ENCODE results near the gene TRIM44. TPM values are rescaled to one million over a fixed set of nuclear protein-coding genes. Genes with fewer than 3 reads are reported as not detected.

Gene TRIM44
- total RNA-seq, 1 experiment from 2014 or later, result 60.7 TPM

DNA sequence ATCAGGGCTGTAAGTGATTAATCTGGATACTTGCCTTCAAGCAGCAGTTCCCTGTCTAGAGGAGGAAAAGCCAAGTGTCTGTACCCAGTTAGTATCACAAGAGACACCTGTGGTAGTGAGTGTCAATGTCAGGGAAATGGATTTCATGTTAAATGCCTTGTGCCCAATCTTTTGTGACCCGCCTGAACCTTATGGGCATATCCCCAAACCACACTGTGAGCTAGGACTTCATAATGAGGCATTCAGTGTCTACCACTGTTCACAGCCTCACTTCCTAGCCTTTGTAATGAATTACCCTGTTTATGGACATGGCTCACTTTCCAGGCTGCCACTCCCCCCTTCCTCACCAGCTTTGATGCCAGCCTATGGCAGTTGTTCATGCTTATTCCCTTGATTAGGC, 125.1 kb downstream of the TRIM44 start:
- no peak for DNase-seq (ENCODE audit: low spot score)

DNA sequence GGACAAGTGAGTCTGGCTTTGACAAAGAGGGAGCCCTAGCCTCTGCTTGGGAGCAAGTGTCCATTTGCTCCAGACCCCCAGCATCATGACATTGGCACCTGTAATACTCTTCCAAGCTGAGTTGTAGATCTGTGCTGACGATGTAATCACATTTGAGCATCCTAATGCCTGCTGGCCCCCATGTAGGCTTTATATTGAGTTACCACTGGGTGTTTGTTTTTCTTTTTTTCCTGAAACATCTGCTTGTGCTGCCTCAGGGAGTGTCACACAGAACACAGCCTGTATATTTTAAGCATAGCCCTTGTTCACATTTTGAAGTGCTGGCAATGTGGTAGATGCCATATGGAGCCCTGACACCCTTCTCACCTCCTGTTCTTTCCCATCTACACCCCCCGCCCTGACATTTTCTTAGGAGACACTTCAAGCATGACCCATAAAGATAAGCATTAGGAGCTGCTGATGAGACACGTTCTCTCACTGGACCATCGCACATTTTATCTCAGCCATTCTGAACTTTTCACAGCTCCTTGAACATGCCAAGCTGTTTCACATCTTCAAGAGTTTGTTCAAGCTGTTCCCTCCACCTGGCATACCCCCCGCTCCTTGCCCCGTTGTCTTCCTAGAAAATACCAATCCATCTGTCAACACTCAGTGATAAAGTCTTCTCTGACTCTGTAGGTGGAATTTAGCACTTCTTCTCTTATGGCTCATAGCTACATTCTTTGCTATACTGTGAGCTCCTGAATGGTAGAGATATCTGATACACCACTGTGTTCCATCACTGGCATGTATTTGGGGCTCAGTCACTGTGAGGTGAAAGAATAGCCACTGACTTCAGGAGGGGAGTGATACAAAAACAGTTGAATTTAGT, 128.7 kb downstream of the TRIM44 start:
- DNase-seq (ENCODE audit: low spot score), result no peak

DNA sequence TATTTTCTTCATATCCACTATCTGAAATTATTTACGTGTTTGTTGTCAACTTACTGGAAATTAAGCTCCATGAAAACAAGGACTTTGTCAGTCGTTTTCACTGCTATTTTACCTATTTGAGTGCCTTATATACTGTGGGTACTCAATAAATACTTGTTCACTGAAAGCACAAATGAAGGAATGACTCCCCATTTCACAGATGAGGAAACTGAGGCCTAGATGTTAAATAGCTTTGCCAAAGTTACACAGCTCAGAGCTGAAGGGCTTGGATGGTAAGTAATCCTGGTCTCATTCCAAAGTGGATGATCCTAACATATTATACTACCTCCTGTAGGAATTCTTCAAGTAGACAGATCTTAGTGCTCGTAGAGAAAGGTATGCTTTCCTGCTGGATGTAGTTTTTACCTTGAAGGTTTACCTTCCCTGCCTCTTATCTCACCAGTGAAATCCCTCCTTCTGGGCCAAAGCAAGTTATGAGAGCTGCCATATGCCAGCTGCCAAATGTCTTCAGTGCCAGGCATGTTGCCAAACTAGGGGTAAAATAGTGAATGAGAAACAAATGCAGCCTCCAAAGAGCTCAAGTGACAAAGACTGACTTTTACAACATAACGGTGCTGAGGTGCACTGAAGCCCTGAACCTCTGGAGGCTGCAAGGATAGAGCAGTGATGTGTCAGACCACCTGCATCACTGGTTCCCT, 129.7 kb downstream of the TRIM44 start:
- peak; percentile 41 for DNase-seq (ENCODE audit: low spot score)

DNA sequence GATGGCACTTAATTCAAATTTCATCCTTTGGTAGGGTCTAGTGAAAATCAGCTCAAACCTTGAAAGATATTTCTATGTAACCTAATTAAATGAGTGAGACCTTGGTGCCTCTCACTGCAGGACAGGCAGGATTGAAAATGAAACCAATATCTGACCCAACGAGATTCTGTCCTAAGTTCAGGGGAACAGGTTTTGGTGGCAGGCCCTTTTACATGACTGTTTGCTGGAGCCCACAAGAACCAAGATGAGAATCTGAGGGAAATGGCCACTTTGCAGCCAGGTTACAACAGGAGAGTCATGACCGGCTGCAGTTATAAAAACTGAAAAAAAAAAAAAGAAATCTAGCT, 130.2 kb downstream of the TRIM44 start:
- no peak for DNase-seq (ENCODE audit: low spot score)

DNA sequence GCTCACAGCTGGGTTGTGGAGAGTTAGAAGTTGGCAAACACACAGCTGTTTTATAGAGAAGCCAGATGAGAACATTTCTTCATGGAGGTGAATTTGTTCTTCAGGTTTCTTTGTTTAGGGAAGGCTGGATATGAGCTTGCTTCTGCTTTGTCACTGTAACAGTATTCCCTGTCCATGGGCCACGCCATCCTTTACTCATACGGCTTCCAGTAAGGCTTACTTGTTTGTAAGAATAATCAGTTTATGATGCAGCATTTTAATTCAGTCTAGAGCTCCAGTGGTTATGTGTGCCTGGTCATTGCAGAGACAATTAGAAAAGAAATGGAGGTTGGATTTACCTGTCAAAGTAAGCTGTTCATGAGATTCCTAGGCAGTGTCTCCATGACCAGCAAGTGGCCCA, 131.8 kb downstream of the TRIM44 start:
- no peak for DNase-seq (ENCODE audit: low spot score)

DNA sequence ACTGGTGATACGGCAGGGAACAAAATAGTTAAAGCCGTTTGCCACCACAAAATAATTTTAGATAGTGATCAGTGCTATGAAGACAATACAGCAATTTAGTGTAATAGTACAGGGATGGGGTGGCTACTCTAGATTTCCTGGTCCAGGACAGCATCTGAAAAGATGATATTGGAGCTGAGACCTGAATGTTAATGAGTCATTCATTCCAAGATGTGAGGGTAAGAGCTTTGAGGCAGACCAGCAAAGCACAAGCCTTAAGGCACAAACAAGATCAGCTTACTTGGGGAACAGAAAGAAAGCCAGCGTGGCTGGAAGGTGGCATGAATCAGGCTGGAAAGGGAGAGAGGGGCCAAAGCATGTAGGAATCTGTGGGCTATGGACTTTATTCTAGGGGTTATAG, 132.3 kb downstream of the TRIM44 start:
- peak; percentile 58 for DNase-seq (ENCODE audit: low spot score)

DNA sequence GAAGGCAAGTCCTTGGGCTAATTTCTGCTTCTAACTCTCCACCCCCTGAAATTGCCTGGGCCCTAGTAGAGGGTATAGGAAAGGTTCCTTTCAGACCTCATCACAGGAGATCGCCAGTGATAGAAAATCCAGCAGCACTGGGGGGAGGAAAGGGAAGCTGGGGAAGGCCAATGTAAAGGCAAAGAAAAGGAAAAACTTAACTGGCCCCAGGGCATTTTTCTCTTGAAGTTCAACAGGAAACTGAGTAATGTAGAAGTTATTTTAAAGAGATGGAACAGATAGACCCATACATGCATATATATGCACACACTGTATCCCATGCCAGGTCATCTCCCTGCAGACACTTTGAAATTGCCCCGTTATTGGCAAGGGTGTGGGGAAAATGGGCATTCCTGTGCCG, 134.0 kb downstream of the TRIM44 start:
- no peak for DNase-seq (ENCODE audit: low spot score)

DNA sequence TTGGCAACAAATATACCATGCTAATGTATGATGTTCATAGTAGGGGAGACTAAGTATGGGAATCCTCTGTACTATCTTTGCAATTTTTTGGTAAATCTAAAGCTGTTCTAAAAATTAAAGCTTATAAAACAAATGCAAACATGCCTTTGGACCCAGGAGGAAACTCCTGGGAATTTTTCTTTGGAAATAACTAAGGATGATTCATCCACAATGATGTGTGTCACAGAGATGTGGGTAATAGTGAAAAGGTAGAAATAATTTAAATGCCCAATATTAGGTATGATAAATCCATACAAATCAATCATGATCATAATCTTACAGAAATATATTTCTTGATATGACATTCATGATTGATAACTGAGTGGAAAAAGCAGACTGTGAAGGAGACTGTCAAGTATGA, 135.8 kb downstream of the TRIM44 start:
- no peak for DNase-seq (ENCODE audit: low spot score)

DNA sequence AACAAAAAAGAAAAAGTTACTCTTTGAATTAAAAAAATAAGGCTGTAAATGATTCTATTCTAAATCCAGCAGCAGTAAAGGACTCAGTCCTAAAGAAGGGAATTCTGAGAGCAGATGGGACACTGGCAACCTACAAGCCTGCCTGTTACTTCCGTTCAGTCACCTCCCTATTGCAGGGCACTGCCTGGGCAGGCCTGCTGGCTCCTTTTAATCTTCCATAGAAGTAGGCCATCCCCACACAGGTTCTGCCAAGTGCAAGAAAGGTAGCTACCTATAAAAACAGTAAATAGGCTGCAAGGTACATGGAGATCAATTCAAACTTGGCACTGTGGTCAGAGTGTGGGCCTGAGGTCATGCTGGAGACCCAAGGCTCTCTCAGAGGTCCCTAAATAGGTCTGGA, 136.4 kb downstream of the TRIM44 start:
- no peak for DNase-seq (ENCODE audit: low spot score)

DNA sequence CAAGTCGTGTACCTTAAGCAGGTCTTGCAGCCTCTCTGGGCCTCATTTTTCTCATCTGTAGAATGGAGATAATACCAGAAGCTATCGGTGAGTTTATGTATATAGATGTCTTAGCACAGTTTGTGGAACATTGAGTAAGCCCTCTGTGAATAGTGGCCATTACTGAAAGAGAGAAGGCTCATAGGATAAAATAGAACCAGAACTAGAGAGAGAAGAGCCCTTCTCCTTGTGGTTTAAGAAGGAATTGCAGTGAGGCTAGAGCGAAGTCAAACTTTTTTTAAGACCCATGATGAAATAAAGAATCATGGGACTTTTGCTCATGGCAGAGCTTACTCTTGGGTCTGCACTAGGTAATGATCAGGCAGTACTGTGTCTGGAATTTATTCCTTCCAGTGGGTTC, 137.1 kb downstream of the TRIM44 start:
- no peak for DNase-seq (ENCODE audit: low spot score)

DNA sequence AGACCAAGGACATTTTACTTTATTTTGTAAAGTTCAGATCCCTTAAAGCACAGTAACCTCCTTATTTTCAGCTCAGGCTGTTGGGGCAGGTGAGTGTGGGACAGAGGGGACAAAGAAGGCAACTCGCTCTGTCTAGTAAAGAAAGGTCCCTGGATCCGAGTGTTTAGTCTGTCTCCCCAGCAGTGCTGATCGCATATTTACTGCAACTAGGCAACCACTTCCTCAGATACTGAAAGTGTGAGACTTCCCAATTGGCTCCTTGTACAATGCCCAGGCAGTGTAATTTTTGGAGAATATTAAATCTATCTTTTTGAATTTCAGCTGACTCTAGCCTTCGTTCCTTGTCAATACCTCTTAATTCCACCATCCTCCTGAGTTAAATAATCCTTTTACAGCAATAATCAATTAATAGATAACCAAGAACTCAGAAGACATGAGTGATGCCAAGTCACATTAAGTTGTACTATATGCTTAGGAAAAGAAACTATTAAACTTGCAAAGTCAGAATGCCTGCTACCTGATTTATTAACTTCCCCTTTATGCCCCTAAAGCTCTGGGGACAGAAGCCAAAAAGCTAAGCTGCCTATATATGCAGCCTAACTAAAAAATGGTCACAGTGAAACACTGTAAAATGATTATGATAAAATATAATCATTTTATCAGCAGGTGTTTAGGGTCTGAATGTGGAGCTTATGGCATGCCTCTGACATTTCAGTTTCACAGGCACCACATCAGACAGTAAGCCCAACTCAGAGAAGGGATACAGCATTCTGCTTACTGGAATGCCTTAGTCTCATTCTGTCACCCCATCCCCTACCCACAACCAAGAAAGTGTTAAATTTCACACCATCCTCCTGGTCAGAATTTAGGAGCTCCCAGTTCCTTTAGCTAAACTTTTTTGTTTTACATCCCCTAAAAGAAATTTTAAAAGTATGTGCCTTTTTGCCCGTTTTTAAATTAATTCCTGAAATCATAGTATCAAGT, 138.7 kb downstream of the TRIM44 start:
- no peak for DNase-seq (ENCODE audit: low spot score)

DNA sequence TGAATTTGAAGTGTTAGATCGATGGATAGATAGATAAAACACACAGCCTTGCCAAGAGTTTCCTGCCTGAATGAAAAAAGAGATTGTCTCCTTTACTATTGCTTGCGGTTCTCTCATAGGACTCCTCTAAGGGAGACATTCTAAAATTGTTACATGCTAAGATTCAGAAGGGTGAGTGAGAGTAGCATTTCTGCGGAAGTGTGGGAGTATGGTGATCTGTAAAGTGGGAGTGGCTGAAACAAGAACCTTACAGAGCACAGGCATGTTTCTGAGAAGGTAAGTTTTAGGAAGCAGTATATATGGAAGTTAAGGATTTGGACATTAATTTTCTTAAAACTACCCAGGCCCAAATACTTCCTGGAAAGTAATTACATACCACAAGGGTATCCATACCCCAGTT, 139.6 kb downstream of the TRIM44 start:
- DNase-seq (ENCODE audit: low spot score), result no peak

DNA sequence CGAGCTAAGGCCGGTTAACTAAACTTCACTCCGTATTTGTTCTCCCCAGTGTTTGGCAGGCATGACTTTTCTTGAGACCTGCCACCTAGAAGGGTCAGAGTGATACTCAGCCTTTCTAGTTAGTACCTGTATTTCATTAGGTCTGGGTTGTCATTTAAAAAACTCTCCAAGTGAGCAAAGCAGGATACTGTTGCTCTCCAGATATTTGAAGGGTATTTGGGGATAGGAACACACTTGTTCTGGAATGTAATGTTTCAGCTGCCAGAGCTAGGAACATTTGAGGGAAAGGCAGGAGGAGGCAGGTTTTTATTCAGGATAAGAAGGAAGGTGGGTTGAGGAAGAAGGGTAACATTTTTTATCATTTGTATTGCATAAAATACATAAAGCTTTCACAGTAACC, 140.1 kb downstream of the TRIM44 start:
- DNase-seq (ENCODE audit: low spot score), result no peak

DNA sequence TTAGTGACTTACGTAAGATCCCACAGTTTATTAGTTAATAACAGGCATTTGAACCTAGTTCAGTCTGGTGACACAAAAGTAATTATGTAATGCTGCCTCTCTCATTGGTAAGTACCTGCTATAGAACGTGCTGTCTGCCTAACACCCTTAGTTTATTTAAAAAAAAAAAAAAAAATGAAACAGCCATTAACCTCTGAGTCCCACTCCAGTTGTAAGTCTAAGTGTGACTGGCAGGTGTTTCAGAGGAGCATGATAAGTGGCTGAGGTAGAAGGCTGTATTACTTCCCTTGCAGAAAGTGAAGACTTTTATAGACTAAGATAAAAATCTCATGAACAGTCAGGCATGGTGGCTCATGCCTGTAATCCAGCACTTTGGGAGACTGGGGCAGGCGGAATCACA, 140.5 kb downstream of the TRIM44 start:
- no peak for DNase-seq (ENCODE audit: low spot score)

DNA sequence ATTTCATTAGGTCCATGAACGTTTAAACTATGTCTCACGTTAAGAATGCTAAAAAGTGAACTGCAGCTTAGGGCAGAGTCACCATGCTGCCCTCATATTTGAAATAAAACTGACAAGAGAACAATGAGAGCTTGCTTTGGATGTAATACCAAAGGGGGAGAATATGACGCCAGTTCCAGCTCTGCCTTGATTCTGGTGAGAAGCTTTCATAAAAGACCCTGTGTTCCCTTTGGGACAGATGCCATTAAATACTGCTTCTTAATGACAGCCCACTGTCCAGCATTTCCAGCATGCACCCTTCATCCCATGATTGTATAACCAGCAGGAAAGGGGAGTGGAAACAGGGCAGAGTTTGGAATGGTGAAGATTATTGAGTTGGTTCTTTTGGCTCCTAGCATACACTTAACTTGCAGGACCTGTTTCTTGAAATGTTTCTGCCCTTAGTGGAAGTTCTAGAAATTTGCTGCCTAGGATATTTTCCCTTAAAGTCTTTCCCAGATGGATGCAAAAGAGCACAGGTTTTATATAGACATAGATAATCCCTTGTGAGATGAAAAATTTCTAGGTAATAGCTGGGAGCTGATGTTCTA, 142.0 kb downstream of the TRIM44 start:
- no peak for DNase-seq (ENCODE audit: low spot score)

DNA sequence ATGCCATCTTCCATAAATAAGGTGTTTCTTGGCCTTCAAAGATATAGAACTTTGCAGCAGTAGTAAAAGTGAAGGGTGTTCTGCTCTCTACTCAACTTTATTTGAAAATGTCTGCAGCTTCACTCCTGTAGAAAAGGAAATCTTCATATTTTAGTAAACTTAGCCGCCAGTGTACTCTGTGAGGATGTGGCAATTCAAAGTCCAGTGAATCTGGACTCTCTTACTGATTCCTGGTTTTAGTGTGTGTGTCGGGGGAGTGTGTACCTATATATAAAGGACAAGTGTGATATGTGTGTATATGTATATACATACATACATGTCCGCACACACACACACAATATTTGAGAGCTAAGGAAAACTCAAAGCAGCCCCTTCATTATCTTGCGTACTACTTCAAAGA, 147.0 kb downstream of the TRIM44 start:
- DNase-seq (ENCODE audit: low spot score), result no peak

DNA sequence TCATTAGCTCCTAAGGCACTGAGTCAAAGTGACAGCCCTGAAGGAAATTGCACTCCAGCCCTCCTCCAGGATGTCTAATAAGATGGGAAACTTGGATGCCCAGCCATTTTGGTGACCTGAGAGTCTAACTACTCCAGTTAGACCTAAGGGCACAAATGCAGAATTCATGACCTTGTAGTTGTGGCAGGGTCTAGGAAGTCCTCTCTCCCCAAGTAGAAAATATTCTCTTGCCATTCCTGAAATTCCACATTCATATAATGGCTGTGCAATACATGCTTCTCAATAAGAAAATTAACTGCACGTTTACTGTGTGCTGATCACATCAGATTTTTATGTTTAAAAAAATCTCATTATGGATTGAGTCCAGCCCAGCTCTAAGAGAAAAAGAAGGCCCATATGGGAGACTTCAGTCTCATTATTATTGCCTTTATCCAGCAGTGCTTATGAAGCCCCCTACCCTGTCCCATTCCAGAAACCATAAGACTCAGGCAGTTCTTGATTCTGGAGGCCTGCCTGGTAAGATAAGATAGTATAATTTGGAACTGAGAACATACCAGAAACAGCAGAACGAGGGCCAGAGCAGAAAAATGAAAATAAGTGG, 147.6 kb downstream of the TRIM44 start:
- DNase-seq (ENCODE audit: low spot score), result no peak

DNA sequence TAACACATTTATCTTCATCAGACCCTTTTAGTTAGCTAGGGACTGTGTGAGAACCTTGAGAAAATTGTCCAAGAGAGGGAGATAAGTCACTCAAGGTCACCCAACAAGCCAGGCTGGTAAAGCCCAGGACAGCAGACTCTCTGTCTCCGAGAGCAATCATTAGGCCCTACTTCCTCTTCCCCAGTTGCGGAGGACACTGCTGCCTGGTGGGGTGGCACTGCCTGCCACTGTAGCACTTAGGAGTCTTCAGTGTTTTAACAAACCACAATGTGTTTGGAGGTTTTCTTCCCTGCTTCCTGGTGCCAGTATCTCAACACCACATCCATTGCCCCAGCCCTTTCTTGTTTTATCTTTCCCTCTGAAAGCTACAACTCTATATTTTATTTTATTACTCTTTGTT, 149.2 kb downstream of the TRIM44 start:
- no peak for DNase-seq (ENCODE audit: low spot score)

DNA sequence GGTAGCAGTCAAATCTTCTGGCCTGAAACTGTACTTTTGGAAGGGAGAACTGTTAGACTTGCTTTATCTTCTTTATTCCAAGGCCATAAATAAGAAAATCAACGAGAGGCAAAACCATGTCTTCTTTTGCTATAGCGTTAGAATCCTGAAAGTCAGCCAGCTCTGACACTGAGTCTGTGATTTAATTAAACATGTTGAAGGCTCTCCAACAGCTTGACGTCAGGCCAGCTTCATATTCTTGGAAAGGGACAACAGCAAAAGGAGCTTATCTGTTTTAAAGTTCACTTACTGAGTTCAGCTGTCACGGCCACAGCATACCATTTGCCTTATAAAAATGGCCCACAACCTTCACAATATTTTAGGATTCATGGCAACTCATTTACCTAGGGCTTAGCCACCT, 150.3 kb downstream of the TRIM44 start:
- DNase-seq (ENCODE audit: low spot score), result no peak

DNA sequence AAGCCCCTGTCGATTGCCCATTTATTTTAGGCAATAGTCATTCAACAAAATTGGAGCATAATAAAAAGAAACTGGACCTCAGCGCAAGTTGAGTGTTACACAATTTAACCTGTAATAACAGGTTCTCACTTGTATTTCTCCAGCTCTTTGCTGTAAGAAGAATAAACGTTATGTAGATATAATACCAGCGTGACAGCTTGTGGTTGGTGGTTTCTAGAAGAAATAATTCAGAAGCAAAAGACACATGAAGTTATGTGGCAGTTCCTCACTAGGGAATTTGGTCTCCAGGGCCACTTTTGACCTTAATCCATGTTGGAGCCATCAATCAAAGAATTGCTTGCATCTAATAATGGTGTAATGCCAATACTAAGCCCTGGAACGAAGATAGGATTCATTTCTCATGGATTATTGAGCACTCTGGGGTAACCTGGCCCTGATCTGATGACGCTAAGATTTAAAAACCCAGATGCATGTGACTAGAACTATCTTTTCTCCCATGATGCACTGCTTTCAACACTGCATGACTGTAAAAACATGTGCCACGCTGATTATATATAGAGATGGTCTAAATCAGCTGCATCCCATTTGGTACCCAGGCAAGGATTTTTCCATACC, 151.6 kb downstream of the TRIM44 start:
- DNase-seq (ENCODE audit: low spot score), result no peak

DNA sequence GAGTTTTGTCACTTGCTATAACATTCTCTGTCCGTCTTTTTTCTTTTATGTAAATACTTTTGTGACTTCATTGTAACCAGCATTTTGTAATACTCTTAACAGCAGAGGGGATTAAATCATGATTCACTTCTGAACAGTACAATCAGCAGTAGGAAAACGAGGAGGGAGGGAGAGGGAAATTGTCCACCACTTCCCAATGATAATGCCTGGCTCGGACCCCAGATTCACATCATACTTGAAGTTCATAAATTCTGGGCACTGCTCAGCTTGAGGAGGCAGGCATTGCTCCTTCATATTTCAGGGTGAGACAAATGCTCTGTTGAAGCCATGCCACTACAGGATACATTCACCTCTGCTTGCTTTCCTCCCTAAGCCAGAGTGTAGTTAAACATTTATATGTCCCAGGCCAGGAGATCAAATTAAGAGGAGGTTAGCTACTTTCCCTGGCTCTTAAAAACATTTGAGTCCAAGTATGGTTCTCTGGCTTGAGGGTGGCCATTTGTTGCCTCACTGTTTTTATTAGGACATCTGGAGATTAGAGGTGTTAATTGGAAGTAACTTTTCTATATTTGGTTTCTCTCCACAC, 152.2 kb downstream of the TRIM44 start:
- DNase-seq (ENCODE audit: low spot score), result no peak

Data from H4 (cell line).